GM12873 (cell line): ENCODE measurements around the gene GRIN2D.

ENCODE experiments used
- TF ChIP-seq, protein P1 (sequence below): IDR thresholded peaks from 2 replicates; pipeline ENCODE4 v1.5.1; 2012; ENCODE audit warnings: low read depth, mild to moderate bottlenecking, moderate library complexity, low read length, control low read depth; ENCODE audit not compliant: insufficient read depth; ENCODE audit errors: missing control alignments

GRIN2D gene

DNA sequence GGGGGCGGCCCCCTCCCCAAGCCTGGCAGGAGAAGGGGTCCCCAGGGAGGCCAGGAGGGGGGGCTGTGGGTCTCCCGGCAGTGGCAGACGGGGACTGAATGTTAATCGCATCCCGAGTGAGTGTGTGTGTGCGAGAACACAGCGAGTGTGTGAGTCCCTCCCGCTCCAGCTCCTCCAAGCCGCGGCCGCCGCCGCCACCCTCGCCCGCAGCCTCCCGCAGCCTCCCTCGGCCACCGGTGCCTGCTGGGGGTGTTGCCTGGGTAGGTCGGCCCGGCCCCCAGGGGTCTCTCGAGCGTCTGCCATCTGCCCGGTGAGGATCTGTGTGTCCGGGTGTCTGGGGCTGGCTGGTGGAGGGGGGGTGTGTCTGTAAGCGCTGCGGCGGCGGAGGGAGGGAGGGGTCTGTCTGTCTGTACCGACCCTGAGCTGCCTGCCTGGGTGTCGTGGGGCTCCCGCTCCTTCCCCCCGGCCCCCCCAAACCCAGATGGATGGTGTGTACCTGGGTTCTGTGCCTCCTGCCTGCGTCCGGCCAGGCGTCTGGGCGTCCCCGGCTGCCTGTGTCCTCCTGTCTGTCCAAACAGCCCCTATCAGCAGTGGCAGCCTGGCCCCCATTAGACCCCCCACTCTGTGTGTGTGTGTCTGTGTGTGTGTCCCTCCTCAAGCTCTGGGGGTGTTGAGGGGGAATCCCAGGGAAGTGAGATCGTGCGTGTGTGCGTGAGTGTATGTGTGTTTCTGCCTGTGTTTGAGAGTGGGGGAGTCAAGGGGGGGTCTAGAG is at the start of gene GRIN2D:
Gene GRIN2D (plus strand): TSS at position 110 of the 772 bp plus-strand sequence. CDS start 4,725 bp downstream, outside the sequence.
- TF ChIP-seq, protein P1, sequence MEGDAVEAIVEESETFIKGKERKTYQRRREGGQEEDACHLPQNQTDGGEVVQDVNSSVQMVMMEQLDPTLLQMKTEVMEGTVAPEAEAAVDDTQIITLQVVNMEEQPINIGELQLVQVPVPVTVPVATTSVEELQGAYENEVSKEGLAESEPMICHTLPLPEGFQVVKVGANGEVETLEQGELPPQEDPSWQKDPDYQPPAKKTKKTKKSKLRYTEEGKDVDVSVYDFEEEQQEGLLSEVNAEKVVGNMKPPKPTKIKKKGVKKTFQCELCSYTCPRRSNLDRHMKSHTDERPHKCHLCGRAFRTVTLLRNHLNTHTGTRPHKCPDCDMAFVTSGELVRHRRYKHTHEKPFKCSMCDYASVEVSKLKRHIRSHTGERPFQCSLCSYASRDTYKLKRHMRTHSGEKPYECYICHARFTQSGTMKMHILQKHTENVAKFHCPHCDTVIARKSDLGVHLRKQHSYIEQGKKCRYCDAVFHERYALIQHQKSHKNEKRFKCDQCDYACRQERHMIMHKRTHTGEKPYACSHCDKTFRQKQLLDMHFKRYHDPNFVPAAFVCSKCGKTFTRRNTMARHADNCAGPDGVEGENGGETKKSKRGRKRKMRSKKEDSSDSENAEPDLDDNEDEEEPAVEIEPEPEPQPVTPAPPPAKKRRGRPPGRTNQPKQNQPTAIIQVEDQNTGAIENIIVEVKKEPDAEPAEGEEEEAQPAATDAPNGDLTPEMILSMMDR = no peak

DNA sequence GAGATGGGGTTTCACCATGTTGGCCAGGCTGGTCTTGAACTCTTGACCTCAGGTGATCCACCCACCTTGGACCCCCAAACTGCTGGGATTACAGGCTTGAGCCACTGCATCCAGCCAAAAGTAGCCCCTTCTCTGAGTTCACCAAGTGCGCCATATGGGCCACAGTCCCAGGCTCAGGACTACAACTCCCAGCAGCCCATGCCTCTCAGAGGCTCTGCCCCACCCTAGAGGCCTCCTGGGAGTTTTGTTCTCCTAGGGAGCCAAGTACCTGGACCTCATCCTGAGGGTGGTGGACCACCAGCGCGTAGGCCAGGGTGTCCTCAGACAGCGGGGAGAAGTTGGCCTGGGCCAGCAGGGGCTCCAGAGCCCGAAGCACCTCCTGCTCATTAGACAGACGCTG is 48.6 kb upstream of the GRIN2D start:
- TF ChIP-seq, protein P1 = no peak

DNA sequence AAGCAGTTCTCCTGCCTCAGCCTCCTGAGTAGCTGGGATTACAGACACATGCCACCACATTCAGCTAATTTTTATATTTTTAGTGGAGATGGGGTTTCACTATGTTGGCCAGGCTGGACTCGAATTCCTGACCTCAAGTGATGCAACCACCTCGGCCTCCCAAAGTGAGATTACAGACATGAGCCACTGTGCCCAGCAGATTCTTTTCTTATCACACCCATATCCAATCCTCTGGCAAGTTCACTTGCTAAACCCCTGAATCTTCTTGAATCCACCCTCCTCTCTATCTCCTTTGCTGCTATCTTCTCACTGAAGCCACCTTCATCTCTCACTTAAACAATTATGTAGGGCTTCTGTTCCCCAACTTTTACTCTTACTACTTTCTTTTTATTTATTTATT is 47.3 kb upstream of the GRIN2D start:
- TF ChIP-seq, protein P1 = no peak

DNA sequence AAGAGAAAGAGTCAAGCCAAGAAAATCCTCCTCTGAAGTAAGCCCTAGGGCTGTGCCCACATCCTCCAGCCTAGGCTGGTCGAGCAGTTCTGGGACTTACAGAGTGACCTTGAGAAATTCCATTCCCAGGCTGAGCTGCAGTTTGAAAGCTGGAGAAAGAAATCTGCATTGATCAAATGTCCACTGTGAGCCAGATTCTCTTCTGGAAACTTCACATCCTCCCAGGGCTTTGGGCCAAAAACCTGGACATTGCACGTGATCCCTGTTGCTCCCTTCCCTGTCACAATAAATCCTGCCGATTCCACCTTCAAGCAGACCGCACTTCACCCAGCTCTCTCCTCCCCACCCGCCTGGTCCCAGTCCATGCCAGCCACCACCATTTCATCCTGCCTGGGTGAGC is 45.4 kb upstream of the GRIN2D start:
- TF ChIP-seq, protein P1 = no peak

DNA sequence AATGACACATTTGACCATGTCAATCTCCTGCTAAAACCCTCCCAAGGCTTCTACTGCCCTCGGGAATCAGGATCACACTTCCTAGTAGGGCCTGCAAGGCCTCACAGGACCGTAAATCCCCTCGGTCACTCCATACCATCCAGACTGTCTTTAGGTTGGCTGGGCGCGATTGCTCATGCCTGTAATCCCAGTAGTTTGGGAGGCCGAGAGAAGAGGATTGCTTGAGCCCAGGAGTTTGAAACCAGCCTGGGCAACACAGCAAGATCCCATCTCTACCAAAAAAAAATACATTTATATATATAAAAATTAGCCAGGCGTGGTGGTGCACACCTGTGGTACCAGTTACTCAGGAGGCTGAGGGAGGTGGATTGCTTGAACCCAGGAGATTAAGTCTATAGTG is 44.7 kb upstream of the GRIN2D start:
- TF ChIP-seq, protein P1 = no peak

DNA sequence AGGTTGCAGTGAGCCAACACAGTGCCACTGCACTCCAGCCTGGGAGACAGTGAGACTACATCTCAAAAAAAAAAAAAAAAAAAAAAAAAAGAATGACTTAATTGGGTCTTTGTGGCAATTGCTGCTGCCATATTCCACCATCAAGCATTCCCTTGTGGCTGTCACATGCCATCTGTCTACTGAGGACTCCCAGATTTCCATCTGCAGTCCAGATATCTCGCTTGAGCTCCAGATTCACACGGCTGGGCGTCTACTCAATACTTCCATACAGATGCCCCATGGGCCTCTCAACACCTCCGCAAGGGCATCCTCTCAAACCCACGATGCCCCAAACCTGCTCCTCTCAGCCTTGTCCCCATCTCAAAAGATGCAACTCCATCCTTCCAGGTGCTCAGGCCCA is 42.6 kb upstream of the GRIN2D start:
- TF ChIP-seq, protein P1 = no peak

DNA sequence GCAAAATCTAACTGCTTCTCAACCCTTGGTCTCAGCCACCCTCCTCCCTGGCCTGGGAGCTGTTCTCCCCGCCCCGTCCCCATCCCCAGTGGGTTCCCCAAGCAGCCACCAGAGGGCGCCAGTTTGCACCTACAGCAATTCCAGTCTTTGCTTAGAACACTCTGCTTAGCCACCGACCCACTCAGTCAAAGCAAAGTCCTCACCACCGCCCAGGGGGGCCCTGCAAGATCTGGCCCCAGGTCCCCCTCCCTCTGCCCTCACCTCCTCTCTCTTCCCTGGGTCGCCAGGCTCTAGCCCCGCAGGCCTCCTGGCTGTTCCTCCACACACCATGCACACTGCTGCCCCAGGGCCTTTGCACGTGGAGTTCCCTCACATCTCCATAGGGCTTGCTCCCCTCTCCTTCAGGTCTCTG is 42.1 kb upstream of the GRIN2D start:
- TF ChIP-seq, protein P1 = peak; percentile 93
